Measurements from ENCODE around the gene CLRN2. TPM values are rescaled to one million over a fixed set of nuclear protein-coding genes. Genes with fewer than 3 reads are reported as not detected.

CLRN2 gene
- total RNA-seq, 1 experiment from 2014 or later, result not detected

- no peaks in the 10 kb centered on the region for H3K9me2 ChIP-seq (ENCODE audit: insufficient read depth)
- H3K27me3 ChIP-seq (ENCODE audit: insufficient read depth, low read length), result no peaks in the 10 kb centered on the region
- no peak overlapping the region for H3K9ac ChIP-seq (ENCODE audit: low read length)
- H4K20me1 ChIP-seq (ENCODE audit: insufficient read depth), result no peaks in the 10 kb centered on the region
- H3K36me3 ChIP-seq (ENCODE audit: control insufficient read depth in 1 of 2, insufficient read depth in 2 of 2, low read length in 2 of 2), result no peaks in the 10 kb centered on the region
- no peak overlapping the region for H3K27ac ChIP-seq (ENCODE audit: low read depth, low read length)
- CTCF ChIA-PET, result no interaction called here
- no peaks in the 10 kb centered on the region for H3K79me2 ChIP-seq (ENCODE audit: insufficient read depth, low read length)
- no peak overlapping the region for H2AFZ ChIP-seq (ENCODE audit: low read depth, low read length, poor library complexity, severe bottlenecking)
- BruUV-seq (replicated peaks), result no TSS peak
- no peak overlapping the region for H3K4me2 ChIP-seq (ENCODE audit: low read length)
- RAD21 ChIA-PET (ENCODE audit: low non-redundant PET in 1 of 2, low total read pairs in 2 of 2, uncharacterized antibody in 2 of 2, unreplicated experiment in 2 of 2), result no interaction called here
- H3K9me3 ChIP-seq (ENCODE audit: control insufficient read depth in 1 of 2, insufficient read depth in 1 of 2, low read depth in 1 of 2, low read length in 2 of 2), result no peaks in the 10 kb centered on the region
- POLR2A ChIA-PET, result no interaction called here
- no peaks in the 10 kb centered on the region; a peak in 1 of 4 replicates for H3K4me1 ChIP-seq (ENCODE audit: control insufficient read depth in 1 of 2, insufficient read depth in 2 of 2, low read length in 2 of 2)
- no peak for ATAC-seq
- DNase-seq (ENCODE audit: low read depth, low spot score), result no peak
- no peak overlapping the region for H3K4me3 ChIP-seq (replicated peaks in 1 of 2; ENCODE audit: low read depth in 1 of 2, low read length in 2 of 2)
- intact Hi-C loops (cut with micrococcal nuclease), result no loop called here
- TF ChIP-seq CBX3 (IDR thresholded peaks at IDR 0.05; ENCODE audit: low read depth), result no peak
- no peak for TF ChIP-seq FOSL1 (IDR thresholded peaks at IDR 0.05; ENCODE audit: low read depth)
- TF ChIP-seq EZH2phosphoT487 (IDR thresholded peaks at IDR 0.05; ENCODE audit: borderline replicate concordance), result no peak
- no peak for TF ChIP-seq TCF7L2 (IDR thresholded peaks at IDR 0.05; ENCODE audit: borderline replicate concordance, extremely low read depth, insufficient read depth, insufficient read length)
- no peak for TF ChIP-seq POLR2A (IDR thresholded peaks at IDR 0.05; ENCODE audit: borderline replicate concordance, extremely low read depth, insufficient read depth, insufficient read length)
- TF ChIP-seq YY1 (IDR thresholded peaks at IDR 0.05; ENCODE audit: extremely low read depth, insufficient replicate concordance, low read depth, low read length), result no peak
- no peak for TF ChIP-seq EGR1 (IDR thresholded peaks at IDR 0.05; ENCODE audit: low read depth)
- TF ChIP-seq CTCF (IDR thresholded peaks at IDR 0.05 in 2 of 3, conservative IDR thresholded peaks at IDR 0.05 in 1 of 3; ENCODE audit: borderline replicate concordance in 1 of 3, insufficient read depth in 1 of 3, low read depth in 2 of 3, low read length in 2 of 3), result no peak
- no peak for TF ChIP-seq SP1 (IDR thresholded peaks at IDR 0.05; ENCODE audit: low read depth)
- TF ChIP-seq JUND (IDR thresholded peaks at IDR 0.05), result no peak
- TF ChIP-seq REST (IDR thresholded peaks at IDR 0.05; ENCODE audit: low read depth), result no peak
Measured at GRCh38 chr4:17544205-17544604, 29.2 kb downstream of the CLRN2 start.

Data from HCT116 (cell line).